G401 (cell line): ENCODE results near the gene THSD7B. TPM values are rescaled to one million over a fixed set of nuclear protein-coding genes. Genes with fewer than 3 reads are reported as not detected.

Experiments
- DNase-seq: peaks from one replicate; pipeline ENCODE4 v3.0.0-alpha.2; 2015; ENCODE audit warnings: low spot score
- in situ Hi-C: cut with HindIII; loops from 2 replicates; pipeline ENCODE4 v1.10.0; 2016; ENCODE audit warnings: low sequenced_read_pairs, mixed read lengths
- total RNA-seq: library from RNA; depleted of rRNA; stranded (reverse); fragments of >200 nt; shearing (Covaris generic); gene quantifications from 2 replicates; pipeline ENCODE4 v1.2.3, GENCODE V29; 2014

THSD7B gene
- total RNA-seq, 1 experiment from 2014 or later = not detected

- DNase-seq = no peak
- in situ Hi-C loops = no loop called here
These were observed 349.9 kb downstream of the THSD7B start for GRCh38 chr2:137115081-137115794.

- no peak for DNase-seq
- in situ Hi-C loops = no loop called here
These were observed 350.4 kb downstream of the THSD7B start for GRCh38 chr2:137115795-137116089.

- in situ Hi-C loops = no loop called here
These were observed 352.0 kb downstream of the THSD7B start for GRCh38 chr2:137117385-137117784.

DNA sequence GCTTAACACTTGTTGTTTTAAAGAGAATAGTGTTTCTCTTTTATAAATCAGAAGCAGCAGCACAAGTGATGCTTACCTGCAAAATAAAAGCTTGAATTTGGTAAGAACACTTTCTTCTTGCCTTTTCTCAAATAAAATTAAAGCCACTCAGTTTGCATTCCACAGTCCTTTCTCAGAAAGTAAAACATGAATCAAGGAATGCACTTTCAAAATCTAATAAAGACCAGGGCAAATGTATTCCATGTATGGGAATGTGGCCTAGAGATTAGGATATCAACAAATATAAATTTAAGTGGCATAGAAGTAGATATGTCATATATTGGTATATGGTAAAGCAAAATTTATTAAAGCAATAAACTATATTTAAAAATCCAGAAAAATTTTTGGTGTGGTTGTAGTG, 352.8 kb downstream of the THSD7B start:
- no peak for DNase-seq
- in situ Hi-C loops = no loop called here

More at GRCh38 chr2:137117385-137117784, 352.0 kb downstream of the THSD7B start:
- no peak for DNase-seq

DNA sequence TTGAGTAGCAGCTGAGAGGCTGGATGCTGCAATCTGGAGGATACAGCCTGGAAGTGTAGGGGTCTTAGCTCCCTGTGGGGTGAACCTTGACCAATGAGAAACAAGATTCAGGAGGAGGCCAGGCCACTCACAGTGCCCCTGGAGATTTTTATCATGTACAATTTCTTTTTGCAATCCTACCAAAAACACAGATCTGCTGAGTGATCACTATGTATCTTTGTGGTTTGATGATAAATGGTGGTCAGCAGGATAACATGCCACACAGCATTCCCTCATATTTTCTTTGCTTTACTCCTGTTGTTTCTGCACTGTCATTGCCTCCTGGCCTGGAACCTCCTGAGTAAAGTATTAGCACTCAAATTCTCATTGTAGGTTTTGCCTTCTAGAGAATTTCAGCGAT, 357.9 kb downstream of the THSD7B start:
- no peak for DNase-seq
- in situ Hi-C loops = no loop called here

- DNase-seq = no peak
- in situ Hi-C loops = no loop called here
These were observed 367.9 kb downstream of the THSD7B start for GRCh38 chr2:137133225-137133624.

DNA sequence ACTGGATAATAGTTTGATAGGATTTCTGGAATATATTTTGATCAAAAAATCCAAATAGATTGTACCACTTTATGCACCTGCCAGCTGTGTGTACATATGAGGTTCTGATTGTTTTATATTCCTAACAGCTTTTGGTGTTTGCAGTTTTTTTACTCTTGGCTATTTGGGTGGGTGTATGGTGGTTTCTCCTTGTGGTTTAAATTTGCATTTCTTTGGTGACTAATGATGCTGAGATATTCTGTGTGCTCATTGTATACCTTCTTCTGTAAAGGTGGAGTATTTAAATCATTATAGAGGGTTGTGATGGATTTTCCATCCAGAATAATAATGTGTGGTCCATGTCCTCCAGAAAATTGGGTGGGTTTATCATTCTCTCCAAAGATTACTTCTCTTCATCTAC, 372.9 kb downstream of the THSD7B start:
- DNase-seq = no peak

GRCh38 chr2:137151731-137152130, 386.4 kb downstream of the THSD7B start:
- in situ Hi-C loops = no loop called here
- DNase-seq = no peak

More for the DNA sequence above, 372.9 kb downstream of the THSD7B start:
- in situ Hi-C loops = no loop called here

DNA sequence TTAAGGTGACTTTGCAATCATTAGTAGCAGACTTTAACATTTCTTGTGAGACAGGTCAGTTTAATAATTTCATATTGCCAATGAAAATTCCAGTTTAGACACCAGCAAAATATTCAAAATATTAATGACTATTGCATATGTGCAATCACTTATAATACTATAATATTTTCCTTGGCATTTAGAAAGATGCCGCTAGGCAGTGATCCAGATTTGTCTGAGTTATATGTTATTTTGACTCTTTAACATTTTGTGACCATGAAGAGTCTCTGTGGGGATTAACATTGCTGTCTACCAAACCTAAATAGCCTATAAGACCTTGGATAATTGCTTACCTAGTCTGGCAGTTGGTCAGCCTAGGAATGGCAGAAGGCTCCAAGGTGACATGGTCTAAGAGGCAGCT, 389.6 kb downstream of the THSD7B start:
- in situ Hi-C loops = no loop called here
- no peak for DNase-seq

DNA sequence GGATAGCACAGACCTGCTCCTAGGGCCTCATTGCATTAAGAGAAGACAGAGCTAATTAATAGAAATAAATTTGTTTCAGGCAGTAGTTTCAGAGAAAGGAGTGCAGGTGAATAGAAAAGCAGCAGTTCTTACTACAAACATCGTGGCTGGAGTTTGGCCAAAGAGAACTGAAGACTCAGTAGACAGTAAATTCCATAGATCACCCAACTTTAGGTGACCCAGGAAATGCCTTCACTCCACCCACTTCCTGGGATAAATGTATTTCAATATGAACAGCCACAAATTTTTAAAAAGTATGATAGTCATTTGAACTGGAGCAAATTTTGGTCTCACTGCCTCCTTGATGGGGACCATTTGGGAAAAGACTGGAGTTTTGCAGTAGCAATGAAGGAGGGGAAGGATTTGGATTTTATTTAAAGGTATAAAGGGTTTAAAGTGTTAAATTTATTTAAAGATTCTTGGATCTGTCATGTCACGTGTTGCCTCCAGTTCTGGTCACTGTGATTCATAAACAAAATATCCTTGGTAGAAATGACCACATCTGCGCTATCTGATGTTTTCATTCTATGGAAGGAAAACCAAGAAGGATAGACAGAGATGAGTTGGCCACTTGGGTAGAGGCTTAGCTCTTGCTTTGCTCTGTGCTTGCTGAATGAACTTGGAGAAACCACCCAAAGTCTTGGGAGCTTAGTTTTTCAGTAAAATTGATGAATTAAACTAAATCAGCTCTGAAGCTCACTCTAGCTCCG, 390.2 kb downstream of the THSD7B start:
- no peak for DNase-seq
- in situ Hi-C loops = no loop called here

- in situ Hi-C loops = no loop called here
- DNase-seq = no peak
These were observed 391.0 kb downstream of the THSD7B start for GRCh38 chr2:137156221-137156844.

DNA sequence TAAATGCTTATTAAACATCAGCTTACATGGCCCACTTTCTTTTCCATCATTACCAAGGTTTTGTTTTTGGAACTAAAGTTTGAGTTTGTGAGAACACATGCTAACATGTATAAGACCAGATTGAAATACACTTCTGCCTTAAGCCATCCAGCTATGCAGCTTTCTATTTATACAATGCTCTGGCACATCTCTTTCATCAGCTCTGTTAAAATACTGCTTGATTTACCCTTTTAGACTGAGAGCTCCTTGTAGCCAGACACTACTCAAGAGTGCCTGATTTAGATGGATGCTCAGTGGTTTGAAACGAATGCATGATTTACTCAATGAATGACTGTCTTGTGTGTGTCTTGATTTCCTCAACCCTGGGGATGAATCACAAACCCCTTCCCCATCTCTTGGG, 392.5 kb downstream of the THSD7B start:
- in situ Hi-C loops = no loop called here
- no peak for DNase-seq

GRCh38 chr2:137161250-137161649, 395.9 kb downstream of the THSD7B start:
- in situ Hi-C loops = no loop called here
- DNase-seq = no peak

GRCh38 chr2:137165968-137166367, 400.6 kb downstream of the THSD7B start:
- in situ Hi-C loops = no loop called here
- DNase-seq = no peak

DNA sequence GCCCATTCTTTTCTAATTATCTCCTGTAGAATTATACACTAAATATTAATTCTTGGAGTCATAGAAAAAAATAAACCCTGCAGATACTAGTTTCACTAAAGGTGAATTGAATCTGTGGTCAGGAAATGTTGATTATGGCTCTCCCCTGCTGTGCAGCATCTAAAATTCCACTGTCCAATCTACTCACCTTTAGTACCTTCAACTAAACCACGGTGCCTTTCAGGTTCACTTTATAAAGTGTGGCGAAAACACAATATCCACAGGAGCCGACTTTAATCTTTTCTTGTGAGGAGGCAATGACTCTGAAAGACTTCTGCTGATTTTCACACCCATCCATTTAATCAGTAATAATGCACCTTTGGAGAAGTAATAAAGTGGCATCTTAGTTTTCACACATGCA, 402.3 kb downstream of the THSD7B start:
- in situ Hi-C loops = no loop called here

DNA sequence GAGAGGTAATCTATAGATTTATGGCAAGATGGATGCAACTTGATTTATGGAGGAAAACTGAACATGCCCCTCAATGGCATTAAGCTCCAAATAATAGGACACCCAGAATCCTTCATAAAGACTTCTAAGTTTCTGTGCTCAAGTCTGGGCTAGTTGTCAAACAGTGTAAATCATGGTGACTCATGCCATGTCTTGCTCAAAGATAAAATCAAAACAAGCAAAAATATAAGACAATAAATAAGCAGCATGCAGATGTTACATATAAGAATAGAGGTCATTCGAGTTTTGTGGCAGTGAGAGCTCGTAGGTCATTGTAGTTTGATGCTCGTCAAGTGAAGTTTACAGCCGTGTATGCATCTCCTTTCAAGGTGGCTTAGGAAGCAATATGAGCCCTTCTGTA, 403.2 kb downstream of the THSD7B start:
- in situ Hi-C loops = no loop called here
- no peak for DNase-seq

More for the DNA sequence above, 402.3 kb downstream of the THSD7B start:
- no peak for DNase-seq

DNA sequence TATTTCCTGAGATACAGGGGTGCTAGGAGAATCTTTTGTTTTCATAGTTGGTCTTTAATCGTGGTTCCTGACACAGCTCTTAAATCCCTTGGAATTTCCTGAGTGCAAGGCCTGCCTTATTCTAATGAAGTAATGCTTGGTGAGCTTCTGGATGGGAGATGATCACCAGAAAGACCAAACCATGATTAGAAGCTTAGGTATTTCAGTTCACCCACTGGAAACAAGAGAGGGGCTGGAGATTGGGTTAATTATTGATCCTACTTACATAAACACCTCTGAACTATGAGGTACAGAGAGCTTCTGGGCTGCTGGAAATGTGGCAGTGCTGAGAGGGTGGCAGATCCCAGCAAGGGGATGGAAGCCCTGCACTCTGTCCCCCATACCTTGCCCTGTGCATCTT, 406.8 kb downstream of the THSD7B start:
- DNase-seq = no peak
- in situ Hi-C loops = no loop called here

GRCh38 chr2:137173463-137173862, 408.1 kb downstream of the THSD7B start:
- DNase-seq = no peak
- in situ Hi-C loops = no loop called here

GRCh38 chr2:137175246-137175645, 409.9 kb downstream of the THSD7B start:
- in situ Hi-C loops = no loop called here

GRCh38 chr2:137178951-137179377, 413.6 kb downstream of the THSD7B start:
- in situ Hi-C loops = no loop called here
- no peak for DNase-seq

More at GRCh38 chr2:137175246-137175645, 409.9 kb downstream of the THSD7B start:
- no peak for DNase-seq
